ENCODE results near the gene SCN3B. TPM values are rescaled to one million over a fixed set of nuclear protein-coding genes. Genes with fewer than 3 reads are reported as not detected.
A peak's percentile ranks its signal among the peaks of the same experiment; 100 is the strongest.

SCN3B gene
- total and polyA plus RNA-seq, 4 donors: 21.0 to 97.5 (median 73.9) TPM

DNA sequence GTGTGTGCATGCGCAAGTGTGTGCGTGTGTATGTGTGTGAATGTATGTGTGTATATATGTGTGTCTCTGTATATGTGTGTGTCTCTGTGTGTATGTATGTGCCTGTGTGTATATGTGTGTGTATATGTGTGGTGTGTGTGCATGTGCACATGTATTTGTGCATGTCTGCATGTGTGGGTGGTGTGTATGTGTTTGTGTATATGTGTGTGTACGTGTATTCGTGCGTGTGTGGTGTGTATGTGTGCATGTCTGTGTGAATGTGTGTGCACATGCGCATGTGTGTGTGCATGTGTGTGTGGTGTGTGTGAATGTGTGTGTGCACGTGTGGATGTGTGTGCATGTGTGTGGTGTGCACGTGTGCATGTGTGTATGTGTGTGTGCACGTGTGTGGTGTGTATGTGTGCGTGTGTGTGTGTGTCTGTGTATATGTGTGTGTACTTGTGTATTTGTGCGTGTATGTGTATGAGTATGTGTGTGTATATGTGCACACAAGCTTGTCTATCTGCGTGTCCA lies 71.4 kb downstream of the SCN3B start:
- H3K4me1 ChIP-seq (ENCODE audit: control insufficient read depth, insufficient read depth, low read length): peaks cover 25% of the 10 kb centered on the region
- WGBS (ENCODE audit: insufficient coverage): 95% methylated on average over 12 of the region's 12 CpGs
- H3K27me3 ChIP-seq (ENCODE audit: control insufficient read depth, insufficient read depth, low read length): no peaks in the 10 kb centered on the region
- DNase-seq (ENCODE audit: low read depth in 4 of 6, low spot score in 6 of 6): no peak
- peaks cover 95% of the 10 kb centered on the region for H3K36me3 ChIP-seq (ENCODE audit: control insufficient read depth, insufficient read depth, low read length)
- H3K4me3 ChIP-seq (ENCODE audit: low read depth, low read length): no peak overlapping the region
- no peak overlapping the region for H3K27ac ChIP-seq (ENCODE audit: low read depth, low read length)
- no peaks in the 10 kb centered on the region for H3K9me3 ChIP-seq (ENCODE audit: control insufficient read depth, insufficient read depth, low read length)

DNA sequence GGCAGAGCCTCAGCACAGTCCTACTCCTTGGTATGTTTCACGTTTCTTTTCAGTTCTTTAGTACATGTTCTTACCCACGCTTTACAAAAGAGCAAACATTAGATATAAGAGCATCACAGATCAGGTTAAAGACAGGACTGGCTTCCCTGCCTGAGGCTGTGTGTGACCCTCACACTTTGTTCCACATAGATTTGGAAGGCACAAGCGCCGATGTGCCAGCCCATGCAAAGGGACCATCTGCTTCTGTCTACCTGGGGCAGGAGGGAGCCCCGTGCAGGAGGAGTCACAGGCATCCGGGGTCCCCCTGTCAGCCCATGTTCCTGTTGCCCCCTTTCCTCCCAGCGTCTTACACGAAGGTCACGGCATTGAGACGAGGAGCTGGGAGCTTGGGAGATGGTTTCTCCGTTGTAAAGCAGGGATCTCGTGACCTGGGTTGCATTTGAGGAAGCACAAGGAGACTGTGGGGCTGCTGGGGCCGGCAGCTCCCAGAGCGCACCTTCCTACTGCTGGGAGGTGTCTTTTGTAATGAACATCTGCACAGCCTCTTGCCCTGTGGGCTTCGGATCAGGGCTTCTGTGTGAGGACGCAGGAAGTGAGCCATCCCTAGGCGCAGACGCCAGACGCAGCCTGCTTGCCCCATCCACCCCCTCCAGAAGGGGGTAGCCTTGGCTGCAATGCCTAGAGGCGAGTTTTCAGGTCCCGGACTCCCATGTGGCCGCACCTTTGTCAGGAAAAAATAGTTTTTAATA lies 72.6 kb downstream of the SCN3B start:
- Histone ChIP-seq H3K27ac (ENCODE audit: low read depth, low read length) (no peak overlapping the region), H3K36me3 (ENCODE audit: control insufficient read depth, insufficient read depth, low read length) (peaks cover 94% of the 10 kb centered on the region), H3K27me3 (ENCODE audit: control insufficient read depth, insufficient read depth, low read length) (no peaks in the 10 kb centered on the region), H3K4me1 (ENCODE audit: control insufficient read depth, insufficient read depth, low read length) (peaks cover 35% of the 10 kb centered on the region), H3K4me3 (ENCODE audit: low read depth, low read length) (no peak overlapping the region), H3K9me3 (ENCODE audit: control insufficient read depth, insufficient read depth, low read length) (no peaks in the 10 kb centered on the region)
- DNase-seq (ENCODE audit: low read depth in 4 of 6, low spot score in 6 of 6): no peak
- WGBS (ENCODE audit: insufficient coverage): 85% methylated on average over 12 of the region's 22 CpGs

DNA sequence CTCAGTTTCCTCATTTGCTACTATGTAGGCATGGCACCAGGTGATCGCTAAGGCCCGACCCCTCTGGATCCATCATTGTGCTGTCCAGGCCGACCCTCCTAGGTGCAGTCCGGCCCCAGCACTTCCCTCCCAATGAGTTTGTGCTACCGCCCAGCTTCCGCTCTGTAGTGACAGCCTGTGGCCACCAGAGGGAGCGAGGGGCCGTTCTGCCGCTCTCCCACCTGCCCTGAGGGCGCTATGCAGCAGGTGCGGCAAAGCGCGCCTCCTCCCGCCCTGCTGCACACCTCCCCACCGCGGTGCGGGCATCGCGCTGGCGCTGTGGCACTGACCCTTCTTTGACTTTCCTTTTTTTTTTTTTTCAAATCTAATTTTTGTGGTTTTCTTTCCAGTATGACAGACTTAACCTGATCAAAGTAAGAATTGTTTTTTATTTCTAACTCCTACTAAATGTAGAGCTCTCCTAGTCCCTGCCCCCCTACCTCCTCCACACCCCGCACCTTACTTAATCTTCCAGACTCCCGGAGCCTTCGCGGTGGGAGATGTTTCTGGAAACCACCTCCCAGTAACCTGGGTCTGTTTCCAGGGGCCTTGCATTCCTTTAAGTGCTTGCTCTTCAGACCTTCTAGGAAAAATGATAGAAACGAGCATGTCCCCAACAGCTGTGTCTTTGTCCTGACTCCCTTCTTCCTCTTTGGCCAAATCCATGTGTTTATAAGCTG lies 73.7 kb downstream of the SCN3B start:
- Histone ChIP-seq H3K27me3 (ENCODE audit: control insufficient read depth, insufficient read depth, low read length) (no peaks in the 10 kb centered on the region), H3K36me3 (ENCODE audit: control insufficient read depth, insufficient read depth, low read length) (peaks cover 83% of the 10 kb centered on the region), H3K4me3 (ENCODE audit: low read depth, low read length) (no peak overlapping the region), H3K4me1 (ENCODE audit: control insufficient read depth, insufficient read depth, low read length) (peaks cover 45% of the 10 kb centered on the region), H3K27ac (ENCODE audit: low read depth, low read length) (no peak overlapping the region), H3K9me3 (ENCODE audit: control insufficient read depth, insufficient read depth, low read length) (no peaks in the 10 kb centered on the region)
- WGBS (ENCODE audit: insufficient coverage): 9% methylated on average over 21 of the region's 25 CpGs
- peak in 2 of 6 donors; percentile 66 to 85 for DNase-seq (ENCODE audit: low read depth in 4 of 6, low spot score in 6 of 6)

DNA sequence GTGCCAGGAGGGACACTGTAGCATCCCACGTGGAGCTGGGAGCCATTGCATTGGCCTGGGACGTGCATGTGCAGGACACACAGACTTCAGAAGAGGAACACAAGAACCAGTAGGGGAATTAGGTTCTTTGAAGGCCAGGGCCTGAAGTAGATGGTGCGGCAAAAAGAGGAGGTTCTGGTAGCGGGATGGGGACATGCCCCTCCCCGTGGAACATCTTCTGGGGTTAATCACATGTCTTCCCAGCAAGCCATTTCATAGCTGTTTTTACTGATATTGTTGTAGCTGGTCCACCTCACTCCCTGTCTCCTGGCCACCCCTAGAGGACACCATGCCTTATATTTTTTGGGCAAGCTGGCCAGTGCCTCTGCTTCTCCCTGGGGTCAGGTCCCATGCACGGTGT lies 74.3 kb downstream of the SCN3B start:
- 88% methylated on average over 6 of the region's 6 CpGs for WGBS (ENCODE audit: insufficient coverage)
- H3K27ac ChIP-seq (ENCODE audit: low read depth, low read length): no peak overlapping the region
- no peaks in the 10 kb centered on the region for H3K9me3 ChIP-seq (ENCODE audit: control insufficient read depth, insufficient read depth, low read length)

DNA sequence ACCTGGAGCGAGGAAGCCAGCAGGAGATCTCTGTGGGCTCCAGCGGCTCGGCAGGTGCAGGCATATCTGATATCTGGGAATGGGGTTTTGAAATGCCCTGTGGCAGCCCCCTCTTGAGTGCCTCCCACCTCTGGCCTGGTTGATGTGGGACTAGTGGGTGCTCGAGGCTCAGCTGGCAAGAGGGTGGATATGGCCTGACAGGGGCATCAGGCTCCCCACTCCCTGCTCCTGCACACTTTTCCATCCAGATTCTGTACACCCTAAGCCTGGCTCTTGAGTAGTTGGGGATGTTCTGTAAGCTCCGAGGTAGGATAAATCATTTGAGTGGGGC lies 75.0 kb downstream of the SCN3B start:
- Histone ChIP-seq H3K36me3 (ENCODE audit: control insufficient read depth, insufficient read depth, low read length) (peaks cover 70% of the 10 kb centered on the region), H3K27ac (ENCODE audit: low read depth, low read length) (no peak overlapping the region), H3K4me1 (ENCODE audit: control insufficient read depth, insufficient read depth, low read length) (peaks cover 42% of the 10 kb centered on the region), H3K4me3 (ENCODE audit: low read depth, low read length) (no peak overlapping the region), H3K27me3 (ENCODE audit: control insufficient read depth, insufficient read depth, low read length) (no peaks in the 10 kb centered on the region), H3K9me3 (ENCODE audit: control insufficient read depth, insufficient read depth, low read length) (no peaks in the 10 kb centered on the region)
- no peak for DNase-seq (ENCODE audit: low read depth in 4 of 6, low spot score in 6 of 6)
- WGBS (ENCODE audit: insufficient coverage): 95% methylated on average over 3 of the region's 5 CpGs

More for the DNA sequence above, 74.3 kb downstream of the SCN3B start:
- Histone ChIP-seq H3K4me1 (ENCODE audit: control insufficient read depth, insufficient read depth, low read length) (peaks cover 45% of the 10 kb centered on the region), H3K4me3 (ENCODE audit: low read depth, low read length) (no peak overlapping the region), H3K27me3 (ENCODE audit: control insufficient read depth, insufficient read depth, low read length) (no peaks in the 10 kb centered on the region), H3K36me3 (ENCODE audit: control insufficient read depth, insufficient read depth, low read length) (peaks cover 77% of the 10 kb centered on the region)
- no peak for DNase-seq (ENCODE audit: low read depth in 4 of 6, low spot score in 6 of 6)

Other genes starting within 250 kb of the SCN3B start
- gene GRAMD1B, start 224.4 kb downstream of the SCN3B start, total RNA-seq: 10 to 100 TPM; 28.7 to 51.5 TPM
- 10 to 100 TPM; 45.7 to 46.0 TPM for gene GRAMD1B, start 224.4 kb downstream of the SCN3B start, polyA plus RNA-seq (ENCODE audit: insufficient read length in 2 of 2)
- gene ZNF202, start 87.0 kb upstream of the SCN3B start, total RNA-seq: 10 to 100 TPM; 10.7 to 11.1 TPM
- gene ZNF202, start 87.0 kb upstream of the SCN3B start, polyA plus RNA-seq (ENCODE audit: insufficient read length in 2 of 2): 10 to 100 TPM; 13.9 to 15.0 TPM
- not detected for gene OR6X1, start 99.9 kb upstream of the SCN3B start, total RNA-seq
- gene OR6X1, start 99.9 kb upstream of the SCN3B start, polyA plus RNA-seq (ENCODE audit: insufficient read length in 2 of 2): not detected
- gene OR6M1, start 151.7 kb upstream of the SCN3B start, total RNA-seq: not detected
- gene OR6M1, start 151.7 kb upstream of the SCN3B start, polyA plus RNA-seq (ENCODE audit: insufficient read length in 2 of 2): not detected
- not detected for gene TMEM225, start 231.0 kb upstream of the SCN3B start, total RNA-seq
- gene TMEM225, start 231.0 kb upstream of the SCN3B start, polyA plus RNA-seq (ENCODE audit: insufficient read length in 2 of 2): not detected
- under 1 TPM; 0.06 to 0.10 TPM for gene OR8D4, start 247.5 kb upstream of the SCN3B start, total RNA-seq
- not detected for gene OR8D4, start 247.5 kb upstream of the SCN3B start, polyA plus RNA-seq (ENCODE audit: insufficient read length in 2 of 2)

All from spinal cord (tissue), 10 donors.